ENCODE results near the gene CCDC112.

Gene CCDC112

DNA sequence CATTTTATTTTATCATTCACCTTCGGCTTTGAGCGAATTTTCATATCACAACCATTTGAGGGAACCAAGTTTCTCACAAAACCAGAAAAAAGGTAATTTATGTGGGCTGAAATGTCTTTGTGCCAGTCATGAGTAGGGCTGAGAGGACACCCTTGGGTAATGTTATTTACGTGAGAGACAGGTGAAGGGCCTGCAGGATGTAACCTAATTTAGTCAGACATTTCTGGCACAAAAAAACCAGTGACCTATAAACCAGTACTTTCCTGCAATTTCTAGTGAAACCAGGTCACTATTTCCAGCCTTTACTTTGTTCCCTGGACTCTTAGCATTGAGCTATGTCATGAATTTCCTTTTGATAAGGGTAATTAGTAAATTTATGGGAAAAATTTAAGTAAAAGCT, 17.2 kb upstream of the CCDC112 start:
- no peak for DNase-seq

DNA sequence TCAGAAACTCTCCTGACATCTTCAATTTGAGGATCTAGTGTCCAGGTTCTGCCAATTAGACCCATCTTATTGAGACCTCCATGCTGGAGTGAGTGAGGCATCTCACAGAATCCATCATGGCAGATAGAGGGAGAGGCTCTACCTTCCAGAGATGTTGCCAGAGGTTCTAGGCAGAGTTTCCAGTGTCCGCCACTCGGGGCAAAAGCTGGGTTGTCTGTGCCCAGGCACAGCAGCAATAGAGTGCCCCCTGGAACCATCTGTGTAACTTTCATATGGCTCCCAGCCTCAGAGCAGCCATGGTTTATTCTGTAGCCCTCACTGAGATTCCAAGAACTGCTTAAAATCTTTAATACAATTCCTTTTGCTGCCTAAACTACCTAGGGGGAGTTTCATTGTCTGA, 16.6 kb upstream of the CCDC112 start:
- no peak for DNase-seq

DNA sequence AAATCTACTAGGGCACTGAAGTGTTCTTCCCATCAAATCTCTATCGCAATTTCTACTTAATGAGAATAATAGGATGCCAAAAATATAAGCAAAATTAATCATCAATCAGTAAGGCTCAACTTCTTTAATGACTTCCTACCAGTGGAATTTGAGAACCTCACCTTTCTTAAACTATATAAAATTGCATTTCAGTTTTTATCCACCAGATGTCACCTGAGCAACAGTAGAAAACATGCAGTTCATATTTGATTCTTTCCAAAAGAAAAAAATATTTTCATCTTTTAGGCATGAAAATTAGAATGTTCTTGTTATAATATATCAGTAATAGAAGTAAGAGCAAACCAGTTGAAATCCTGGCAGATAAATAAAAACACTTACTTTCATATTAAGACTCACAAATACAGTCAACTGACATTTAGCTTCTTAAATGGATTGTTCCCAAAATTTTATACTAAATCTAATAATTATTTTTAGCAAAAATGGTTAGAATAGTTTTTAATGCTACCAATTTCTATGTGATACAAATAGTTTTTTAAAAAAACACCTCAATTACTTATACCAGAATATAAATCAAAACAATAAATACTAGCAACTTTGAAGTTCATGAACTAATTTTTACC, 13.4 kb upstream of the CCDC112 start:
- no peak for DNase-seq

DNA sequence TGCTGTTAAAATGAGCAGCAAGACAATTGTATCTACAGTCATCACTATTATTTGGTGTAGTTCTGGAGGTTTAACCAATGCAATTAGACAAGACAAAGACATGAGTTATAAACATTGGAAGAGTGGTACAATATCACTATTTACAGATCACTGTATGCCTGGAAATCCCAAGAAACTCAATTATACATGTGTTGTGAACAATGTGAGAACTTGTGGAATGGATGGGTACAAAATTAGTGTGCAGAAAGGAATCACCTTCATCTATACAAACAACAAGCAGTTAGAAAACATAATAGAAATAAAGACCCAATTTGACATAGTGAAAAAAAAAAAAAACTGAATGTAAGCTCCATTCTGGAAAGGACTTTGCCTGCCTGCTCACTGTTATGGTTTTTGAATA, 12.4 kb upstream of the CCDC112 start:
- no peak for DNase-seq

DNA sequence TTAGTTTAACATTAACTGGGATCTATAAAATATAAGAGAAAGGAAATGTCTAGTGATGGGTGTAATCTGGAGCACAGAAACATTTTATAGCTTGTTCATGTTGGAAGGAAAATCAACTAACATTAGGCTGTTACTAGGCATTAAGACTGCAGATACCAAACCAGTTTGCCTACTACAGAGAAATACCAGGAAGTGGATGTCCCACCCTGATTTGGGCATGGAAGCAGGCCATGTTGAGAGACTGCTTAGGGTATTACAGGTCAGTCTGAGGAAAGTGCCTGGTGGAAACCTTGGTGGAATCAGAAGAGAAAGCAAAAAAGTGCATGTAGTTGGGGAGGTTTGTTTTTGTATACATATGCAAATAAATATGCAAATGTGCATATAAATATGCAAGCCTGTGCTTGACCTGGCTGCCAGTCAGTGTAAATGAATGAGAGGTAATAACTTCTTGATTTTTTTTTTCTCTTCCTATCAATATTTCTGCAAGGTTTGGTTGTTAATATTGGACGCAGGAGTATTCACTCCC, 9.6 kb upstream of the CCDC112 start:
- DNase-seq, result no peak

DNA sequence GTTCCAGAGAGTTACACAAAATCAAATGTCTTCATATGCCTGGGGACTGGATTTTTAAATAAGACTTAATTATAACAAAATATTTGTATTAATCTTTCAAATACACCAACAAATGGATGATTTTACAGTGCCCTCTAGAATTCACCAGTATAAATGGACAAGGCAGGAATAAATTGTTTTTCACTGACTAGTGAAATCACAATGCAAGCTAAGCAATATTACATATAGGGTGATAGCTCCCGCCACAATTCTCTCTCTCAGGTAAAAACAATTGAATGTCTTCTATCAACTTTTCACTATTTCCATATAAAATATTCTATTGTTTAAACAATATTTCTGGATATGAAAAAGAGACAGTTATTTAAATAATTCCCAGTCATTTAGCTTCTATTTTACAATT, 8.0 kb upstream of the CCDC112 start:
- no peak for DNase-seq

DNA sequence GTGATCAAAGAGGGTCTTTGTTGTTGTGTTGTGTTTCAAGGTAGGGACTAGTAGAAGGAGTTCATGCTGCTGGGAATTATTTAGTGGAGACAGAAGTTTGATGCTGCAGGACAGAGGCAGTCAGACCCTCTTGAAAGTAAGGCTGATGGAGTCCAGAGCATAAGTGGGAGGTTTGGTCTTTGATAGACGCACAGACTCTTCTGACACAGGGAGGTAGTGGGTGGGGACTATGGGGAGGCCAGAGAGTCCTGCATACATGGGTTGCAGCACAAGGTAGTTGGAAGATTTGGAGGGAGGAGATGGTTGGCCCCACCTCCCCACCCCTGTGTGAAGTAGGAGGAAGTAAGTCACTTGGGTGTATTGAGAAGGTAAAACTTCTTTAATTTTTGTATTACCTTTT, 2.4 kb upstream of the CCDC112 start:
- no peak for DNase-seq

DNA sequence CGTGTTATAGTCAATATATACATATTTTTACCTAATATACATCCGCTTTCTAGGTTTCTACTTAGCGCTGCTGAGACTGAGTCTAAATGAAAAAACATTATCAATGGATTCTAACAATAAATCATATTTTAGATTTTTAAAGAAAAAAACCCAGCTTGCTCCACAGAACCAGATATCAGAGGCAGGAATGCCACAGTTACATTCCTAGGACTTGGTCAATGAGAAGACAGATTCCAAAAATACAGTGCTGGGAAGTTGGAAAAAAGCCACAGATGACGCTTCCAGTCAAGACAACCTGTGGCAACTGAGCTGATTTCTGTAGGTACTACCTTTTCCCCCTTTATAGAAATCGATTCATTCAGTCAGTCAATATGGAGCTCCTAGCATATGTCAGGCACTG, 577 bp upstream of the CCDC112 start:
- DNase-seq, result no peak

DNA sequence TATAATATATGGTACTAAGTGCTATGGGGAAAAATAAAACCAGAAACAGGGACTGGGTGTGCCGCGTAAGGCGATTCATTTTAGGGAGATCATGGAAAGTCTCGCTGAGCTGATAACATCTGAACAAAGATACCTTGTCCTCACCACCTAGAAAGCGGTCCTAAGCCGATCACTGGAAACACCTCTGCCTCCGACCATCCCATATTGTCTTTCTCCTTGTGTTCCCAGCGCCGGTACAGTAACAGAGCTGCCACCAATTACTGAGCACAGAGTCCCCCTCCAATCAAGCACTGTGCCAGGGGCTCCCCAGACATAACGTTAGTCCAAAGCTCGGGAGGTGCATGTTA, 704 bp downstream of the CCDC112 start:
- DNase-seq, result no peak

DNA sequence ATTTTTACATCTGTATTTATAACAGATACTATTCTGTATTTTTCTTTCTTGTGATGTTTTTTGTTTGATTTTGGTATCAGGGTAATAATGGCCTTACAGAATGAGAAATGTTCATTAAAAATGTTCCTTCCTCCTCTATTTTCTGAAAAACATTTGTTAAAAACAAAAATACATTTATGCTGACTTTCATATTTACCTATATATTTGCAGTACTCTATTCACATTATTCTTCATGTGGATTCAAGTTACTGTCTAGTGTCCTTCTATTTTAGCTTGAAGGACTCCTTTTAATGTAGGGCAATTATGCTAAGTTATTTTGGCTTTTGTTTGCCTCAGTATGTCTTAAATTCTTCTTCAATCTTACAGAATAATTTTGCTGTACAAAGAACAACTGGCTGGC, 5.1 kb downstream of the CCDC112 start:
- DNase-seq, result no peak

DNA sequence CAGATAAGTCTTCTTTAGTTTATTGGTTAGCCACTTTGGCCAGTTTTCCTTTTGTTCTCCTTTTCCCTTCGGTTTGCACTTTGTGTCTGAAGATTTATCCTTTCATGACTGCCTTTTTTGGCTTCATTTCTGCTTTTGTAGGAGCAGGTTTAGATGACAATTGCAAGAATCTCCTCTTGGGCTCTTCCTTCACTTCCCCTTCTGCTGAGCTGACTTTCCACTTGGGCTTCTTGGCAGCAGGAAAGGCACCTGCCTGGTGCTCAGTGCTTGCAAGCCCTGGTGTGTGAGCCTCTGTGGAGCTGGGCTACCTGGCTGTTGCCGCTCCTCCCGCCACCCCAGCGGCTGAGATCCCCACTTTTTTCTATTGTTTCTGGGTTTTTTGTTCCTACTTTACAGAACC, 7.3 kb downstream of the CCDC112 start:
- DNase-seq, result no peak

DNA sequence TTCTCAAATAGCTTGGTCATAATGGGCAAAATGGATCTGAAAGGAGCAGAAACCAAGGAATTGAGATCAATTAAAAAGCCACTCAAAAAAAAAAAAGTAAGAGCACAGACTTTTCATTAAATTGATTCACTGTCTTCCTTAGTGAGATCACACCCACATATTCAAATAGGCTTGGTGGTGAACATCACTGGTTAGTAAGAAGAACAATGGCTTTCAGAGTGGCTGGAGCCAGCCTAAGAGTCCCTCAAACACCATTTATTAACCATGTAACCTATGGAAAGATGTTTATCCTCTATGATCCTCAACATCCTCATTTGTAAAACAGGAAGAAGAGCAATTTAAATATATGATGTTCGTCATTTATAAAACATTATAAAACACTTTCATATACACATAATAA, 12.4 kb downstream of the CCDC112 start:
- DNase-seq, result no peak

DNA sequence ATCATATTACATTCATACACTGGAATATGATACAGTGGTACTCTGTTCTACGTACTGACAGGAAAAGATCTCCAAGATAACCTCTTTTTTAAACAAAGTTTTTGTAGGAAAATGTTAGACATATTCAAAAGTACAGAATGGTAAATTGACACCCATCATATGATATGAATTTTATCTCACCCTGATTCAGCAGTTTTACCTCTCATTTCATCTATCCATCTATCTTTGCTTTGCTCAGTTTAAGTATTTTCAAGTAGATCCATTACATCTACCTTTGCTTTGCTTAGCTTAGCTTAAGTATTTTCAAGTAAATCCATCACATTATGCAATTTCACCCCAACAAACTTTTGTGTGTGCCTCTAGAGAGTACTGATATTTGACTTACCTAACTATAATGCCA, 14.3 kb downstream of the CCDC112 start:
- no peak for DNase-seq

DNA sequence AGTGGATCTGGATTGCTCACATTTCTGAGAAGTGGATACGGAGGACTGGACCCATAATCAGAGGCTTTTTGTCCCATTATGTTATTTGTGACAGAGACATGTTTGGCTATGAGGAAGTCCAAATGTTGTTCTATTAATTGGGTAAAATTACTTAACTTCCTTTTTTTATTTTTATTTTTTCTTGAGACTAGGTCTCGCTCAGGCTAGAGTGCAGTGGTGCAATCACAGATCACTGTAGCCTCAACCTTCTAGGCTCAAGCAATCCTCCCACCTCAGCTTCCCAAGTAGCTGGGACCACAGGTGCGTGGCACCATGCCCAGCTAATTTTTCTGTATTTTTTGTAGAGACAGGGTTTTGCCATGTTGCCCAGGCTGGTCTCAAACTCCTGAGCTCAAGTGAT, 21.9 kb downstream of the CCDC112 start:
- DNase-seq, result no peak

DNA sequence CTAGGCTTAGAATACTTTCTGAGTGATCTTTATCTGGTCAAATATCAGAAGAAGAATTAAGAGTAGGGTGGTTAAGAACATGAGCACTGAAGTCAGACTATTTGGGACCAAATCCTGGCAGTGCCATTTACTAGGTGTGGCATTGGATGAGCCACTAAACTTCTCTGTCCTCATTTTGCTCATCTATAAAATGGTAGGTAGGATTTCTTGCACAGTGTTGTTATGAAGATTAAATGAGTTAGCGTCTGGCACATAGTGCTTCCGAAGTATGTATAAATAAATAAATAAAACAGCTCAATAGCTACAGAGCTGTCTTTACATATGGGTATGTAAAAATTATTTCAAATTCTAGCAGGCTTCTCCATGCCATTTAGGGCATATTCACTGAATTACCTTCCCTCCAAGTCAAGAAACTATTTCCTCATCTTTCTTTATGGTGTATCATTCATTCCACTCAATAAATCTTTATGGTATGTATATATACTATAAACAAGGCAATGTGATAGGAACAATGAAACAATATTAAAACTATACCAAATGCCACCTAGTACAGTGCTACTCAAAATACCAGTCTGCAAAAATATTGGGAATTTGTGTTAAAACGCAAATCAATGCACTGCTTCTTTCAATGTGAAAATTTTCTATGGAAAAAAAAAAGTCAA, 24.0 kb downstream of the CCDC112 start:
- no peak for DNase-seq

DNA sequence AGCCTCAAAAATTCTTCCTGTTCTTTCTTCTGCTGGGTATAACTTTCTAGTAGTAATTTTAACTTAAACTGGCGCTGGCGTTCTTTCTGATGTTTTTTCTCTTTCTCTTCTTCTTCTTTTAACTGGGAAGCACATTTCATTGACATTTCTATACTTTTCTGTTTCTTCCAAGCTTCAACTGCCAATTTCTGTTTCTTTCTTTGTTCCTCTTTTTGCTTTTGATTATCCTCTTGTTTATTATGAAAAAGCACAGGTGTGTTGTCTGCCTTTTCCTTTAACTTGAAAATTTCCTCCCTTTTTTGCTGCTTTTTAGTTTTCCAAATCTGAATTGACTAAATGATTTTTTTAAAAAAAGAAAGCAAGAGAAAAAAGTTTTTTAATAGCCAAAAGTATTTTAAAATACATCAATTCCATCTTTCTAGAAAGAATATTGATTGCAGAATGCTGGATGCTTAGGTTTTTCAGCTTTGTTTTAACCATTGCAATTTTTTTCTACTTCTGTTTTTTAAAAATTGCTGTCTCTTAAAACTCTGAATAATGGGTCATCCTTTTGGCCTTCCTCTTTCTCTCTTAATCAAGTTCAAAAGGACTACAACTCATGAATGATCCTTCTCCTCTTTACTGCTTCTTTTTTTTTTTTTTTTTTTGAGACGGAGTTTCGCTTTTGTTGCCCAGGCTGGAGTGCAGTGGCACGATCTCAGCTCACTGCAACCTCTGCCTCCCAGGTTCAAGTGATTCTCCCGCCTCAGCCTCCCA, 25.0 kb downstream of the CCDC112 start:
- no peak for DNase-seq

DNA sequence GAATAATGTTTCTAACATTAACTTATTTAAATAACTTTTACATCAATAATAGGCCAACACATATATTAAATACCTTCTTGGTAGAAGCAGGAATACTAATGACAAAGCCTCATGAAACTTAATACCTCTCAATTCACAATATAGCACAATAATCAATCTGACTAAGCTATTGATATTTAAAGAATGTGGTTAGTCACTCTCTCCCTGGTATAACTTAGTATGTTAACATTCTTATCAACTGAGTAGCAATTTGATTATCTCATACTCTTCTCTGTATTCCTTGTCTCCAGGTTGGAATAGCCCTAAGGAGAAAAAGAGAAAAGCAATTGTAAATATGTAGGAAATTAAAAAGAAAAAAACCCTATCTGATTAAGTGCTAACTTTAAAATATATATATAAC, 28.8 kb downstream of the CCDC112 start:
- DNase-seq, result no peak

DNA sequence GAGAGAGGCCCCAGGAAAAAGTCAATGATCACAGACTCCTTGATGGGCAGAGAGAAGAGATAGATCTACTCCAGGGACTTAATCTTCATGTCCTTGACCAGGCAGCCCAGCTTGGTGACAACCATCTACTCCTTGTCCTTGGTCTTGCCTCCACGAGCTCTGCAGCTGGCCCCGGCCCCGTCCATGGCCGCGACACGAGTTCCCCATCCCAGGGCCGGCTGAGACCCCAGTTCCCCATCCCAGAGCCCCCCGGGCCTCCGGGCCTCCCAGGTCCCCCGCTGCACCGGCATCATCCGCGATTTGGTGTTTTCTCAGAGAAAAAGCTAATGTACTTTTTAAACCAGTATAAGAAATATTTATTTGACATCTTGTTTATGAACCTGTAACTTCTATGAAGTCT, 31.2 kb downstream of the CCDC112 start:
- DNase-seq, result no peak

DNA sequence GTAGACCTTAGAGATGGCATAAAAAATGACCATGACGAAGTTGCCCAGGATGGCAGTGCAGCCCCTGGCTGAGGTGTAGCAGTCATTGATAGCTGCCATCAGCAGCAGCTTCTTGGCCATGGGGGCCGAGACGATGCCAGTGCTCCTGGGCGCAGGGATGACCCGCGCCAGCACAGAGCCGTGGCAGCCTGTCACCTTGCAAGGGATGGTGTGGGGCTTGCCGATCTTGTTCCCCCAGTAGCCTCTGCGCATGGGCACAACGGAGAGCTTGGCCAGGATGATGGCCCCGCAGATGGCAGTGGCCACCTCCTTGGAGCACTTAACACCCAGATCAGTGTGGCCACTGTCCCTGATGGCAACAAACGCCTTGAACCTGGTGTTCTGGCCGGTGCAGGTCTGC, 31.7 kb downstream of the CCDC112 start:
- DNase-seq, result no peak

DNA sequence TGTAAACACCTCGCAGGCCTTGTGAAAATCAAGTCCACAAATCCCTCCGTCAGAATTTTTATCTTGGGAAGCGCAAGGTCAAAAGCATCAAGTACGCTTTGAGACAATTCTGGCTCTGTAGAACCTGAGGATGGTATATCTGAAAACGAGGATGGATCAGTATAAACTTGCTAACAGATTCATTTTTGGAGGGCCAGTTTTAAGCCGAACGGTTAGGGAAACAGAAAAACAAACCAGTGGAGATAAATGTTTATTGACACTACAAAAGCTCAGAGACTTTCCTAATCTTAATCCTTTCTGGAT, 33.4 kb downstream of the CCDC112 start:
- no peak for DNase-seq

DNA sequence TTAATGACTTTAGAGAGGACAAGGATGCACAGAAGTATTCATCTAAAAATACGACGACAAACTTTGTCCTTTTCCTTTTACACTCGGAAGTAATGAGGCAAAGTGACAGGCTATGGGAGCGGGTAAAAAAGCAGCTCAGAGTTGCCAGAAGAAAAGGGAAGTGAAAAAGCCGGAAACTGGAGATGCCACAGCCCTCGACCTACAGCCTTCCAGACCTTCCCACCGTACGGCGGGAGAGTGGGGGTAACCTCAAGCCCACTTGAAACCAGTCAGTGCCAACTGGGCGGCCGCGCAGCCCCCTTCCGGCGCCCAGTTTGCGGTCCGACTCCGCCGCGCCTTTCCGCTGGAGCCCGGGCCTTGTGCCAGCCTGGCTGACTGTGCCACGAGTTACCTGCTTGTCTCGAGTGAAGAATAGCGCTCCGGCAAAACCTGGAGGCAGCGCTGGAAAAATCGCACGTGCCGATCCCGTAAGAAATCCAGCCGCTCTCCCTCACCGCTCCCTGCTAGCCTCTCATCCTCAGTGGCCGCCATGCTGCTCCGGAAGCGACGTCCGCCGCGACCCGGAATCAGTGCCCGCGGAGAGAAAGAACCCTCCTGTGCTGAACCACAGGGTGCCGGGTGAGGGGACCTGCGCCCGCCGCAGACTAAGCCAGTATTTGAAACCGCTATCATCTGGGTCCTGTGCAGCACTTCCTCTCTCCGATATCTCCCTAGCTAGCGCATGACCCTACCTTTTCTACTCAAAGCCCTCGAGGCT, 34.0 kb downstream of the CCDC112 start, which contains the start of gene PGGT1B:
Gene PGGT1B (minus strand): TSS at position 557 of the 757 bp plus-strand sequence. CDS start 26 bp downstream, at position 531.
- peak; percentile 16 for DNase-seq

DNA sequence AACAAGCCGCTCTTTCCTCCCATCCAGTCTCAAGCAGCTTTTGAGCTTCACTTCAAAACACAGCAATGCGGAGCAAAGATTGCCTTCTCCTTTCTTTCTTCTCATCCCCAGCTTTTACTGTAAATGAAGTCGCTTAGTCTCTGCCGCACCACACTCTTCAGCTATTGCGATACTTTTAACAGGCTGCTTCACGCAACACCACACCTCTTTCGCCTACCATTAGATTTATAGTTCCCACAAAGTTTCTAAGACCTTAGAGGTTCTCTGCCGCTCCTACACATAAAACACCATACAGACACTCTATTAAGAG, 34.5 kb downstream of the CCDC112 start:
- no peak for DNase-seq

DNA sequence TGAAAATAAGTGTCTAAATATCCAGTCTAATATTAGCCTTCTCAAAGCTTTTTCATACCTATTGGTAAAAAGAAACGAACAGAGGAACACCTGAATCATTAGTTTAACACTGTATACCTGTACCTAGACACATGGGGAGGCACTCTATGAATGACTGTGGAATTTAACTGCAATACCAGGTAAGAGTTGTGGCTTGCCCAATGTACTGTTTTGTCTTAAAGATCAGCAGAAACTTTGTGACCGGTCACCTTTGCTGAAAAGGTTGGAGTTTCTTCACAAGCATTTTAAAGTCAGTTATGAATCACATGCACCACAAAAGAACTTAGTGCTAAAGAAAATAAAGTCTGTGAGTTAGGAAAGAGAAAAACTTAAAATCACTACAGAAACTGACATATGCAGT, 36.2 kb downstream of the CCDC112 start:
- DNase-seq, result no peak

DNA sequence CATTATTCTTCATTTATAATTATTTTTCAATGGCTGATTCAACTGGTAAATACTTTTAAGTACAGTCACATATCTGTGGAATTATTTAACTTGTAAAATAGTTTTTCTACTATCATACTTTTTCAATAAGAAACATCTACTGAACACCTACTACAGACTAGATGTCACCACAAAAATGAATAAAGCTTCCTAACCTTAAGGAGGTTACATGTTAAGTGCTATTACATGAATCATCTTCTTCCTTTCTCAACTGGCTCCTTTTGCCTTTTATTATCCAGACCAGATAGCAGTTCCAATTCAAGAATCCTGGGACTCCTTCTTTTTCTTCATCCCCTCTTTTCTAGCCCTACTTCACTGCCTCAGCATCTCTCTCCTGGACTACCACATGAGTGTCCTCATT, 38.5 kb downstream of the CCDC112 start:
- DNase-seq, result no peak
